ENCODE results near the gene CCT5.

Gene CCT5

DNA sequence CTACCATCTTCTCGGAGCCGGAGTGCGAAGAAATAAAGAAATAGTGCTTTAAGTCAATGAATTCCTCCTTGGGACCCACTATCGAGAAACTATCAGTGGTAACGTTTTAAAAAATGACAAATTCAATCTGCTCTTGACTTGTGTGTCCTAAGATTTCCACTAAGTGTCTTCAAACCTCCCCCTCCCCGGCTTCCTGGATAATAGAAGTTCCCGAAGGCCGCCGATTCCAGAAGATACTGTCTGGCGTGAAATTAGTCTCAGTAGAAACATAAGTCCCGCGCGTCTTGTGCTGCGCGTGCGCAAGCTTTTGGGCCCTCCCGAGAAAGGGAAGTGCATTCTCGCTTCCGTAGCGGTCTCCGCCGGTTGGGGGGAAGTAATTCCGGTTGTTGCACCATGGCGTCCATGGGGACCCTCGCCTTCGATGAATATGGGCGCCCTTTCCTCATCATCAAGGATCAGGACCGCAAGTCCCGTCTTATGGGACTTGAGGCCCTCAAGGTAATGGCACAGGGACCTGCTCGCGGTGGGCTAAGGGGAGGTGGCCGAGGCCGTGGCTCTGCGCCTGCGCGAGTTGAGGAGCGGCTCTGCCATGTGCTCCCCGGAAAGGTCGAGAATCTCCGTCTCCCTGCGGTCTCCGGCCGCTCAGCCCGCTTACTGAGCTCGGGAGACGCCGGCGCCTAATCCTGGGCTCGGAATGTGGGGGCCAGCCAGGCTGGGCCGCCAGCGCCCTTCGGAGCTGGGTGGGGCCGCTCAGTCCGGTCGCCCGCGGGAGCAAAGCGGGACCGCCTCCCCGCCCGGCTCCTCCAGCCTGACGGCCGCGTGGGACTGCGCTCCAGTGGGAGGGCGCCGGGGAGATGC lies at the start of gene CCT5:
Gene CCT5, plus strand, starts transcription at position 333 of the 858 bp plus-strand sequence. Its CDS starts 61 bp downstream, at position 394.
- peak; percentile 78 for FAIRE-seq
- peak; percentile 81 for DNase-seq (ENCODE audit: insufficient read length, low spot score)

DNA sequence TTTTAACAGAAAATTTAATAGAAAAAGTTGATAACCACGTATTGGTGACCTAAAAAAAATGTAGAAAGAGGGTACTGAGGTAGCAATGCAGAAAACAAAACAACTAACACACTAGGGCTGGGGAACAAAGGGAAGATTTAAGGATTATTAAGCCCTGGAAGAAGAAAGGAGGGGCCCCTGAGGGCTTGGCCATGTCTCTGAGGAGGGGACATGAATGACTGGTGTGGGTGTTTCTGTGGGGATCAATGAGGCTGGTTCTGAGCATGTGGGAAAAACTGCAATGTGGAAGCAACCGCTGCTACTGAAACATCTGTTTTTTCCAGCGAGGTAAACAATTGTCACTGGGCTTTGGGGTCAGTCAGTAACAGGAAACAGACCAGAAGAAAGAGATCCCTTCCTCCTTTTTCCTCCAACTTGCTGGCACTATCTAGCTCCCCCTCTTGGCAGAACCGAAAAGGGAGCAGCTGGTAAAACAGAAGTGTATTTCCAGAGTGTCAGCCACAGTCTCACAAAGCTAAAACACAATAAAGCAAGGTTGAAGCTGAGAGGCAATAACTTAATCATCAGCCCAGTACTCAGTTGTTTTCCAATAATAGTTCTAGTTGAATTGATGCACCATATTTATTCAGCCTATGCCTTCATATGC lies 48.7 kb upstream of the CCT5 start:
- FAIRE-seq = no peak

DNA sequence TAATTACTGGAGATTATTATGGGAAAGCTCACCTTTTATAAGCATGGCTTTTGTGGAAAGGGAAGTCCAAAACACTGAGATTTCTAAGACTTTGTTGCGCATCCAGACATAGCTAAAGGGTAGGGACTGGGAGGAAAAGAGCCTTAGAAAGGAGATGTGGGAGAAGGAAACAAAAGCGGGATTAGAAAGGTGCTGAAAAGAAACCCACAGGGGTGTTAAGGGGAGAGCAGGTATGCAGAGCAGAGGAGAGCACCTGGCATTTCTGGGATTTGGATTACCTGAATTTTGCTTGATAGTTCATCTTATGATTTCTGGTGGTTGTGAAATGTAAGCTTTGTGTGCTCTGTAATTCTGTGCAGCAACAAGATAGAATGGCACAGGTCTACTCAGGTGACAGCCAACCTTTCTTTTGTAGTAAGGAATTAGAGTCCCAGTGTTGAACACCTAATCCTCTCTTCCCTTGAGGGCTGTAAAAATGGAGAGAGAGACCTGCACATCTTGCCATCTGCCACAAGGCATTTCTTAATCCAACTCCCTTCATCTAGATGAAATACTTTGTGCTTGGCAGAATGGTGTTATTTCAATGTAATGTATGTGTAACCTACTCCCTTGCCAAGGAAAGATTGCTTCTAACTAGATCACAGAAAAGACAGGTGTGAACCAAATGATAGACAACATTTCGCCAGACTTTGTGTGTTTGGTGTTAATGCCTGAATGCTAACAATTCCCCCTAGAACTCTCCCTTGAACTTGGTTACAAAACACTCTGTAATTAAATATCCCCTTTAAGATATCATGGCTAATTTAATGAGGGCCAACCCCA lies 47.8 kb upstream of the CCT5 start:
- DNase-seq (ENCODE audit: insufficient read length, low spot score) (no peak), FAIRE-seq (no peak)

More for the DNA sequence above, 48.7 kb upstream of the CCT5 start:
- DNase-seq (ENCODE audit: insufficient read length, low spot score) = no peak

DNA sequence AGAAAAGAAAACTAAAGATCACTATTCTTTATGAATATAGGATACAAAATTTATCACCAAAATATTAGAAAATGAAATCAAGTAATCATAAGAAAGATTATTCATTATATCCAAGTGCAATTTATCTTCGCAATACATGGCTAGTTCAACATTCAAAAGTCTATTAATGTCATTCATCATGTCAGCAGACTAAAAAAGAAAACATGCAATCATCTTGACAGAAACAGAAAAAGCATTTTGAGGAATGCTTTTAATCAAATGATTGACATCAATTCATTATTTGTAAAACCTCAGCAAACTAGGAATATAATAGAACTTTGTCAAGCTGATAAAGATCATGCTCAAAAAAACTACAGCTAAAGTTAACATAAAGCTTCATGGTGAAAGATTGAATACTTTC lies 41.1 kb upstream of the CCT5 start:
- FAIRE-seq = peak; percentile 8

DNA sequence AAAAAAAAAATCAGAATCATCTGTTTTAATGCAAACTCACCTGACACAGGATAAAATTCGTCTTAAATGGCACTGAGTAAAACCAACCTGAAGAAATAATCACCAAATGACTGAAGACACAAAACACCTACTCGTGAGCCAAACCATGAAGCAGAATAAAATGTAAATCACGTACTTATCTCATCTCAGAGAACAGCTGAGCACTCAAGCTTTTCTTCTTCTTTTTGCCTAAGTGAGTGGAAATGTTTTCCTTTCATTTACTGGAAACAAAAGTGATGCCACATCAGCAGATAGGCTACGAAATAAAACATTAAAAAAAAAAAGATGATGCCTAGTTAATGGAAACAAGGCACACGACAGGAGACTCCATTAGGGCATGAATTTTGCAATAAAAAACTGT lies 36.8 kb upstream of the CCT5 start:
- DNase-seq (ENCODE audit: insufficient read length, low spot score) (no peak), FAIRE-seq (no peak)

More for the DNA sequence above, 41.1 kb upstream of the CCT5 start:
- no peak for DNase-seq (ENCODE audit: insufficient read length, low spot score)

DNA sequence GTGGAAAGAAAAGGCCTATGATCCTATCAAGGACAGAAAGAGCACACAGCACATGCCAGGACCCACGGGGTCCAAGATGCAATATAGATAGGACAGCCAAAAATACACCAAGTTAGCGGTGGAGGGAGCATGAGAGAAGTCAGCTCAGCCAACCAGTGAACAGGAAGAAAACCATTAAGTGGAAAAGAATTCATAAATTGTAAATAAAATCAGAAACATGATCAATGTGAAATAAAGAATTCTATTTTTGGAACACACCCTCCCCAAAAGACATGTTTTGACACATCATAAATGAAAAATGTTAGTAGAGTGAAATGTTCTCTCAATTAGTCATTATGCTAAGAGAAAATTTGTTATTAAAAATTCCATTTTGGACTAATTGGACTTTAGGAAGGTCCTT lies 36.0 kb upstream of the CCT5 start:
- FAIRE-seq (no peak), DNase-seq (ENCODE audit: insufficient read length, low spot score) (no peak)

DNA sequence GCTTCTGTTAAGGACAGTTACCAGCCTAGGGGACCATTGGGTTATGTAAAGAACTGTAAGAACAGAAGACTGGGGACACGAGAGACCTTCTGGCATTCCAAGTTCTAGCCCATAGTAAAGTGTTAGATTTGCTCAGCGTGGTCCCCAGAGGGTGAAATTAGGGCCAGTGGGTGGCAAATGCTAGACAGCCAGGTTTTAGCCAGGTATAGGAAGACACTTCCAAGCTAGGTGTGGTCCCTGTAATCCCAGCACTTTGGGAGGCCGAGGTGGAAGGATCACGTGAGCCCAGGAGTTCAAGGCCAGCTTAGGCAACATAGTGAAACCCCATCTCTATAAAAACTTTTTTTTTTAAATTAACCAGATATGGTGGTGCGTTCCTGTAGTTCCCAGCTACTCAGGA lies 34.7 kb upstream of the CCT5 start:
- DNase-seq (ENCODE audit: insufficient read length, low spot score) = no peak
- FAIRE-seq = no peak

DNA sequence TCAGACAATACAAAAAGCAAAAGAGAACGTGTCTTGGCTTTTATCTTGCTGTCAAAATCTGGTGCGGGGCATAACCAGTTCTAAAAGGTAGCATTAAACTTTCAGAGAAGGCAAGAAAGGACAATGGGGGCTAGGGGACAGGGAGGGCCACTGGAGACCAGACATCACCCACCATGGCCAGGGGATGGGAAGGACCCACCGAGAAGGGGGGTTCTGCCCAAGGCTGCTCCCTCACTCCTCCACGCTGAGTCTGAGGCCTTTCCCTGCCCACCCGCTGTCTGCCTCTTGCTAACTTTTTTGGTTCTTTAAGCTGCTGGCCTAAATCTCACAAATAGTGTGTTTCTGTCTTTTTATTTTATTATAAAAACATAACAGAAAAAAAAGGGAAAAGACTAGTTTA lies 34.0 kb upstream of the CCT5 start:
- no peak for DNase-seq (ENCODE audit: insufficient read length, low spot score)
- FAIRE-seq = no peak

DNA sequence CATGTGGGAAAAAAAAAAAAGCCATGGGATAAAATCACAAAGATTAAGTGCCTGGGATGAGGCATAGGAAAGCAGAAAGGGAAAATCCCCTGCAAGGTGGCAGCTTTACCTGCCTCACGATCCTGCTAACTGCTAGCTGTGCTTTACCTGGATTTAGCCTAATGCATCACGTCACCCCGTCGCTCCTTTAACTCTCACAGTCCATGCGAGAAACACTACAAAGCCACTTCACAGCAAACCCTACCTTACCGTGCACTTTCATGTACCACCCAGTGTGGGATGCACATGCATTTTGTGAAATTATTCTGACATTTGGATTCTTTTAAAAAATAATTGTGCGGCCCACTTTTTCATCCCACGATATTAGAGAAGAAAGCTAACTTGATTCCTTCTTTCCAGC lies 31.4 kb upstream of the CCT5 start:
- FAIRE-seq (no peak), DNase-seq (ENCODE audit: insufficient read length, low spot score) (no peak)

DNA sequence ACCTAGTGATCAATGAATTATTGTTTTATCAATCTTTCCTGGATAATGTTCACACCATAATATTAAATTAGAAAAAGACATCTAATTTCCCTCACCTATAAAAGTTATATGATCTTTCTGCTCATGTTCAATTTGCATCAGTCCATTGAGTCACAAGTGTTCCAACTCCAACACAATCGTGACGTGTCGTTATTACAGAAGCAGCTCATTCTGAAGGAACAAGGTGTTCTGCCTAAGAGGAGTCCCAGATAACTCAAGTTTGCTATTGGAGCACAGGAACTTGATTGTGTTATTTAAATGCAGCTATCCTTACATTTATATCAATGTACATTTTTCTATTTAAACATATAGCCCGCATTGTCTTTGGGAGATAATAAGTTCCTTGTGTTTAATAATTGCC lies 31.0 kb upstream of the CCT5 start:
- FAIRE-seq (no peak), DNase-seq (ENCODE audit: insufficient read length, low spot score) (no peak)

DNA sequence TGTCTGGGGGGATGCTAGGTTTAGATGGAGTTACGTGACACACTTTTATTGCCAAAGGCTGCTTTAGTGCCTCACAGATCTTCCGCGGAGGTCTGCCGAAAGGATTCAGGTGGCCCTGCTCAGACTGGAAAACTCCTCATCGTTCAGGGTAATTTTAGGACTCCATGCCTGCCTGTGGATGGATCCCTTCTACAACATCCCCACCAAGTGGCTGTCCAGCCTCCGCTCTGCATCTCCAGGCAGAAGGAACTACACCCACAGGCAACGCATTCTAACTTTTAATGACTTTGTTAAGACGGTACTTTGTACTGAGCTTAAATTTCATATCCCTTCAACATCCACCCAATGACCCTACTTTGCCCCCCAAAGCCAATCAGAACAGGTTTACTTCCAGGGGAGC lies 29.8 kb upstream of the CCT5 start:
- FAIRE-seq (no peak), DNase-seq (ENCODE audit: insufficient read length, low spot score) (no peak)

DNA sequence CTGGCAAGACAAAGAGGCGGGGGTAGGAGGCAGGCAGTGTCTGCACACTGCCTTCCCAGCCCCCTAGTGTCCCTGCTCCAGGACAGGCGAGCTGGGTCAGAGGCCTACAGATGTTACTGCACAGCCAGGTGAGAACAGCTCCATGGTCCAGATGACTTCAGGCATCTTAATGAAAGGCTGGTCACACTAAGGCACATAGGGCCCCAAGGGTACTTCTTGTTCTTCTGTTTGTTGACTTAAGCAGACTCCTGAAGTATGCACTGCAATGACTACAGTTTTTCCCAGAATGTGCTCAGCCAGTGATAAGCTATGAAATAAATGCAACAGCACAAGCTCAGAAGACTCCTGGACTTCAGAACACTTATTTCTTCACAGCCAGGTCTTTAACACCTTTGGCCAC lies 27.8 kb upstream of the CCT5 start:
- DNase-seq (ENCODE audit: insufficient read length, low spot score) (no peak), FAIRE-seq (no peak)

DNA sequence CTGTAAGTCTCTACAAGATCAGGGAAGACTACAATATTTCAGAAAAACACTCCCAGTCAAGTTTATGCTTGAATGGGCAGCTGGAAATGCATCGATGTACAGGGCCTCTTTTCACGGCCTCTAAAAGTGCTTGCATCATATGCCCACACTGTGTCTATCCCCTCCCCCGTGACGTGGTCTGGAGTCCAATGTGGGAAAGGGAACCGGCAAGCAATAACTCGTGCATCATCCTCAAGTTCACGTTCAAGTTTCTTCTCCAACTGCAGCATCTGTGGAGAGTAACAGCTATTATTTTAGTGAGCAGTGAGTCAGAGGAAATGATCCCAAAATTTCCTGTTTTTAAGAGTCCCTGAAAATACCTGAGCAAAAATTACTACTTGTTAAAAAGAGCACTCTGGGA lies 22.7 kb upstream of the CCT5 start:
- FAIRE-seq = no peak
- no peak for DNase-seq (ENCODE audit: insufficient read length, low spot score)

DNA sequence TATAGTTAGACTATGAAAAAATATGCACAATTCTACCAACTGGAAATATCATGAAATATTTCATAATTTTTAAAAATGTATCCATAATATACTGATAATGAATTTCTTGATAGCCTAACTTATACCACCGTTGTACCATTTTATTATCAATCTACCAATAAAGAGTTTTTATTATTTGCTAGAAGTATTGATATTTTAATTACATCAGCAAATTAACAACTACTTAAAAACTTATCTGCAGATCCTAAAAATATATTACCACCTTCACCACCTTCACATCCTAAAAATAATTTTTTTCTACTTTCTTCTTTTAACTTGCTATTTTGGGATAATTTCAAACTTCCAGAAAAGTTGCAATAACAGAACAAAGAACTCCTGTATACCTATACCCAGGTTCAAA lies 21.8 kb upstream of the CCT5 start:
- DNase-seq (ENCODE audit: insufficient read length, low spot score) (no peak), FAIRE-seq (no peak)

DNA sequence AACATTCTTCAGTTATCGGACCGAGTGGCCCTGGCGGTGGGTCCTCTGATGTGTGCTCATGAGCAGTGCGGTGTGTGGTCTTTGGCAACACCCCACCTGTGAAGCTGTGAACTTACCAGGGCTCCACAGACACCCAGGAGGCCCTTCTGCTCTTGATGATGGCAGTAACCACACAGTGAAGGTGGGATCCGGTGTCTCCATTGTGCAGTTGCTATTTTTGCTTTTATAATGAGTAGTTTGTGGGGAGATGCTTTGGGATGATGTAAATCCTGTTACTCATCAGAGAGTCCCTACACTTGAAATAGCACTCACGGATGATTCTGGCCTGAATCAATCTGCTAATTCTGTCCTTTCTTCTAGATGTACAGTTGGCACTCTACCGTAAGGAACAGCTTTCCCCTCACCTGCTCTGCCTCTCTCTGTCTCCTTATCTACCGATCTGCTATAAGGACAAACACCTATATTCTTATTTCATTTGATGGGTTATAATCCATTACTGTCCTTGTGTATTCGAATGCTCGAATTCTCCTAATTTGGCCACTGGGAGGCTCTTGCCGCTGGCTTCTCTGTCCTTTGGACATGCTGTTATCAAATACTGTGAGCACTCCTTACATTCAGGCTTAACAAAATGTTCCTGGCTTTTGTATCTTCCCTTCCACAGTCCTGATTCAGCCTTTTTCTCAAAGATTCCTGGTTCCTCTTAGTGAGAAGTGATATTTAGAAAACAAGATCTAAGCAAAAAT lies 20.6 kb upstream of the CCT5 start:
- no peak for FAIRE-seq
- no peak for DNase-seq (ENCODE audit: insufficient read length, low spot score)

DNA sequence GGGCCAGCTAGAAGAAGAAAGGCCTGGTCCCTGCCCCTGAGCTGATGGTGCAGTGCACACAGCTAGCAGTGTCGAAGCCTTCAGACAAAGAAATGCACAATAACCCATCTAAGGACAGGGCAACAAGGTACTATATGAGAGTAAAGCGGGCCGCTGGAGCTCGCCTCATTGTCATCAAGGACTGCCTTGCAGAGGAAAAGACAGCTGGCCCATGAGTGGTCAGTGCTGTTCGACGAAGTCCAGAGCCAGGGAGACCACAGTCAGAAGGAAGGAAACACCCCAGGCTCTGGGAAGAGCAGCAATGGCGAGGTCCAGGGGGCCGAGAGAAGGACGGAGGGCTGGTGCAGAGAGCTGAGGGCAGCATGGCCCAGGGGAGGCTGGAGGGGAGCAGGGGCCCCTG lies 17.7 kb upstream of the CCT5 start:
- DNase-seq (ENCODE audit: insufficient read length, low spot score) = no peak
- no peak for FAIRE-seq

DNA sequence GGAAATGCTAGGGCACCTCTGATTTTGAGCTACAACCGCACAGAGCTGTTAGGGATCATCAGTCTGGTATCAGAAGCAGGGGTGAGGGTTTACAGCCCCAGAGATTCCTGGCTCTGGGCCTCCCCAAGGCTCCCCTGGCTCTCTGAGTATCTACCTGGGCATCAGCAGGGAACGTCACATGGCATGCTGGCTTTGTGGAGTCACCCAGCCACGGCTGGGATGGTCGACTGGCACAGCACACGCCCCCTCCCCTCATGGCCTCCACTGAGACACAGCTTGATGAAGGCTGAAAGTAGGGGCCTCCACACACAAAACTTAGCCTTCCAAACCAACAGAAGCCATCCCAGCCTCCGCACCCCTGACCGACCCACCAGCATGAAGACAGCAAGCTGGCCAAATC lies 17.1 kb upstream of the CCT5 start:
- FAIRE-seq (no peak), DNase-seq (ENCODE audit: insufficient read length, low spot score) (no peak)

DNA sequence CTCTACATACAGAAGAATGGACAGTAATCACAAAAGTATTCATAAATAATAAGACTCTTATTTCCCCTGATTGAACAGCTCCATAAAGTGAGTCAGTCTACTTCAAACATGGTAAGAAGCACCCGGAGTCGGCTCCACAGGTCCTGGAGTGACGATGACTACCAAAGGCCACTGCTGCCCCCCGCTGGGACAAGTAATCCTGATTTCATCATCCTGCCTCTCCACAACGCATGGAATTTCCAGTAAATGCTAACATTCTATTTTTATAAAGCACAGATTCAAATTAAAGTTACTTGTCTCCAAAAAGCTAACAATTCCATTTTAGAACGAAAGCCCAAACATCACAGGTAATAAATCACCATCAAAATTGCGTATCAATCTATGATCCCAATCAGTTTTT lies 16.6 kb upstream of the CCT5 start:
- DNase-seq (ENCODE audit: insufficient read length, low spot score) (no peak), FAIRE-seq (no peak)

DNA sequence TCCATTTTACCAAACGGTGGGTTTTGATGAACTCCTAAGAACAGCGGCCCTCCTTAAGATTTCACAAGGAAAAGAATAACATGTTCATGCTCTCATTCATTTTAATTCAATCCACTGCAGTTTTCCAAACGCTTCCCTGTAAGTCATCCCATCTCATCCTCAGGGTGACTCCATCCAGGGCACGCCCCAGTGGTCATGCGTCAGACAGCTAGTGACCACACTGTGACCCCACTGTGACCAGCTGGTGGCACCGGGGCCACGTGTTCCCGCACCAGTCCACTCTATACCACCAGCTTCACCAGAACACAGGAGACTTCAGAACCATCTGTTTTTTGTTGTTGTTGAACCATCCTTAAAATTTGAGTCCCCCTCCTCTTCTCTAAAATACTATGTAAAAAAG lies 14.7 kb upstream of the CCT5 start:
- FAIRE-seq = no peak
- DNase-seq (ENCODE audit: insufficient read length, low spot score) = no peak

DNA sequence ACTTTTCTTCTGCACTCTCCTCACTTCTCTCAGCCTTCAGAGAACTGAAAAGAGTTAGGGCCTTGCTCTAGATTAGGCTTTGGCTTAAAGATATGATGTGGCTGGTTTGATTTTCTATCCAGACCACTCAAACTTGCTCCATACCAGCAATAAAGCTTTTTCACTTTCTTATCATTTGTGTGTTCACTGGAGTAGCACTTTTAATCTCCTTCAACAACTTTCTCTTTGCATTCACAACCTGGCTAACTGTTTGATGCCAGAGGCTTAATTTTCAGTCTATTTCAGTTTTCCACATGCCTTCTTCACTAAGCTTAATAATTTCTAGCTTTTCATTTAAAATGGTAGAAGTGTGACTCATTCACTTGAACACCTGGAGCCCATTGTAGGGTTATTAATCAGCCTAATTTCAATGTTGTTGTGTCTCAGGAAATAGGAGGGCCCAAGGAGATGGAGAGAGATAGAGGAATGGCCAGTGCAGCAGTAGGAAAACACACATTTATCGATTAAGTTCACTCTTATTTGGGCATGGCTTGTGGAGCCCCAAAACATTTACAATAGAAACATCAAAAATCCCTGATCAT lies 6.3 kb upstream of the CCT5 start:
- FAIRE-seq = no peak
- DNase-seq (ENCODE audit: insufficient read length, low spot score) = no peak
